Measurements from ENCODE around the gene BRD4.

GRCh38 chr19:15223649-15224361 lies 108.5 kb downstream of the BRD4 start:
- TF ChIP-seq CTCF (conservative IDR thresholded peaks at IDR 0.05; ENCODE audit: low read length) (no peak), EZH2phosphoT487 (IDR thresholded peaks at IDR 0.05; ENCODE audit: borderline replicate concordance, low read depth, low read length) (no peak)

All from OCI-LY7 (cell line).